Lower leg skin (tissue), 4 donors: ENCODE data around the gene RSBN1L. TPM values are rescaled to one million over a fixed set of nuclear protein-coding genes. Genes with fewer than 3 reads are reported as not detected.

ENCODE experiments used
- DNase-seq, 2 donors: peaks; one replicate each; pipeline ENCODE4 v3.0.0-alpha.2; 2019; ENCODE audit warnings: low spot score in 2 of 2
- H3K4me3 ChIP-seq: fragments of 200-600 bp; sonication (generic); 2 replicates; pipeline ENCODE4 v1.5.1; 2017; ENCODE audit warnings: mild to moderate bottlenecking, low read depth; ENCODE audit not compliant: poor library complexity, severe bottlenecking
- CTCF ChIP-seq, 3 donors: fragments of 450-650 bp; IDR thresholded peaks; one replicate each; pipeline ENCODE4 v1.5.1; 2016; ENCODE audit warnings: antibody characterized with exemption in 3 of 3, mild to moderate bottlenecking in 3 of 3, moderate library complexity in 2 of 3
- POLR2A ChIP-seq, 2 donors: fragments of 450-650 bp; IDR thresholded peaks; one replicate each; pipeline ENCODE4 v1.6.1; 2016 to 2017; ENCODE audit warnings: antibody characterized with exemption in 2 of 2, mild to moderate bottlenecking in 1 of 2, moderate library complexity in 1 of 2
- WGBS, 2 donors: methylation state at CpG; one replicate each; pipeline ENCODE4 v1.1.5; 2018; 5-methylcytosine and 5-hydroxymethylcytosine counted together
- intact Hi-C: fragments of 100-400 bp; cut with DNase I; formaldehyde crosslinking; loops from one replicate; pipeline ENCODE4 v1.15.0; 2023; ENCODE audit warnings: low total_unique reads
- total RNA-seq, 4 donors: library from RNA; depleted of rRNA; stranded (reverse); fragments of >200 nt; gene quantifications; one replicate each; pipeline ENCODE4 v1.1.0, GENCODE V29; 2016

RSBN1L gene
- total RNA-seq, 4 donors from 2014 or later, result 17.3 to 34.8 (median 25.7) TPM

DNA sequence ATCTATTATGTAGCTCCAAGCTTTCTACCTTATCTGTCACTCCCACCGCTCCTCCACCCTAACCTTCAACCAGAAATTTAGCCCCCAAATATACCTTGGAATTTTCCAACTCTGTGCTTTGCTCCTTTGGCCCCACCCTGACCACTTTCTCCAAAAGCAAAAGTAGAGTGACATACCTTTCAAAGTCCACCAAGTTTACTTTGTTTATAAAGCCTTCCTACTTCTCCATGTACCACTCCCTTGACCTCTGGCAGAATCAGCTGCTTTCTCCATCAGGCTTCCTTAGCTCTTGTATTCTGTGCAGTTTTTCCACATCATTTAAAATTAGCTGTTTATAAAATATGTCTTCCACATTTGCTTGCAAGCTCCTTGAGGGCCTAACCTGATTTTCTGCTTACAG is 40.9 kb upstream of the RSBN1L start:
- 94 to 100% methylated on average over 1 of the region's 1 CpG for WGBS, 2 donors
- no peak overlapping the region for H3K4me3 ChIP-seq
- no peak for DNase-seq
- intact Hi-C loops, result loop anchor here (5.0 kb wide), 1 partner anchor 102 kb away; no protein-coding TSS in a partner anchor
- TF ChIP-seq CTCF (IDR thresholded peaks at IDR 0.05) (no peak), POLR2A (IDR thresholded peaks at IDR 0.05) (no peak)

DNA sequence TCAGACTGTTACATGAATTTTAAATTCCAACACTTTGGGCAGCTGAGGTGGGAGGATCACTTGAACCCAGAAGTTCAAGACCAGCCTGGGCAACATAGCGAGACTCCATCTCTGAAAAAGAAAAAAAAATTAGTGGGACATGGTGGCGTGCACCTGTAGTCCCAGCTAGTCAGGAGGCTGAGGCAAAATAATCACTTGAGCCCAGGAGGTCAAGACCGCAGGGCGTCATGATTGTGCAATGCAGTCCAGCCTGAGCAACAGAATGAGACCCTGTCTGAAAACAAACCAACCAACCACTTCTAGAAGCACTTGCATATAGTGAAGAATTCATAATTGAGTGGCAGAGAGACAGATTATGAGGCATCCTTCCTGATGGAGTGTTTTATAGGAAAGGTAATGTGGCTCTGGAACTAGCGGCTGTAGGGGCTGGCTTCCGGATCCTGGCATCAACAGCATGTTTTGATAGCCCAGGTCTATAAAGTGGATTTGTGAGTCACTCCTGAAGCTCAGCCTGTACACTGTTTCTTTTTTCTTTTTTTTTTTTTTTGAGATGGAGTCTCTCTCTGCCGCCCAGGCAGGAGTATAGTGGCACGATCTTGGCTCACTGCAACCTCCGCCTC is 40.3 kb upstream of the RSBN1L start:
- H3K4me3 ChIP-seq, result no peak overlapping the region
- TF ChIP-seq CTCF (IDR thresholded peaks at IDR 0.05) (no peak), POLR2A (IDR thresholded peaks at IDR 0.05) (no peak)
- no peak for DNase-seq
- 92 to 93% methylated on average over 9 of the region's 9 CpGs for WGBS, 2 donors
- intact Hi-C loops, result loop anchor here (5.0 kb wide), 1 partner anchor 101 kb away; no protein-coding TSS in a partner anchor

- no peak overlapping the region for H3K4me3 ChIP-seq
- intact Hi-C loops, result loop anchor here (5.0 kb wide), 1 partner anchor 100 kb away; no protein-coding TSS in a partner anchor
- no peak for DNase-seq
- TF ChIP-seq POLR2A (IDR thresholded peaks at IDR 0.05), result no peak
- no peak for TF ChIP-seq CTCF (IDR thresholded peaks at IDR 0.05)
- WGBS, 2 donors, result 88 to 89% methylated on average over 1 of the region's 1 CpG
Observed at GRCh38 chr7:77657427-77658224, 38.6 kb upstream of the RSBN1L start.

GRCh38 chr7:77658928-77659327 is 37.3 kb upstream of the RSBN1L start:
- DNase-seq, result peak in 1 of 2 donors; percentile 42
- TF ChIP-seq CTCF (IDR thresholded peaks at IDR 0.05) (no peak), POLR2A (IDR thresholded peaks at IDR 0.05) (no peak)
- H3K4me3 ChIP-seq, result no peak overlapping the region
- intact Hi-C loops, result loop anchor here (5.0 kb wide), 1 partner anchor 98 kb away; no protein-coding TSS in a partner anchor
- WGBS, 2 donors, result 87 to 92% methylated on average over 5 of the region's 5 CpGs

DNA sequence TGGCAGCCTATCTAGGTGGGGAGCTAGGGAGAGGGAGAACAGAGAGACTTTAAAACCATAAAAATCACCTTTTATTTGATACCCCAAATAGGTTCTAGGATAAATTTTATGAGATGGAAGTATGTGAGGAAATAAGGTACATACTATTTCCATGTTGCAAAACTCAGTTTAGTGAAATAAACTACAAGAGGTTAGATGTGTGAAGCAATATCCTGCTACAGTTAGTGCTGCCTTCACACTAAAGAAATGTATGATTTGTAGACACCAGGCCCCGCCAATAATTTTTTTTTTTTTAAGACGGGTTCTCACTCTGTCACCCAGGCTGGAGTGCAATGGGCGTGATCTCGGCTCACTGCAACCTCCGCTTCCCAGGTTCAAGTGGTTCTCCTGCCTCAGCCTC is 34.4 kb upstream of the RSBN1L start:
- DNase-seq, result no peak
- WGBS, 2 donors, result 94 to 96% methylated on average over 5 of the region's 5 CpGs
- intact Hi-C loops, result no loop called here
- no peak for TF ChIP-seq CTCF (IDR thresholded peaks at IDR 0.05)
- TF ChIP-seq POLR2A (IDR thresholded peaks at IDR 0.05), result no peak
- H3K4me3 ChIP-seq, result no peak overlapping the region
